GM23248 (cell line): ENCODE data around the gene LRRC7.

Experiments used
- EZH2 ChIP-seq: fragments of 200-600 bp; sonication (generic); IDR thresholded peaks from 2 replicates; pipeline ENCODE4 v1.6.1; 2018; ENCODE audit warnings: antibody characterized with exemption, mild to moderate bottlenecking; ENCODE audit not compliant: insufficient read depth, poor library complexity, severe bottlenecking
- EZH2phosphoT487 ChIP-seq: fragments of 200-600 bp; sonication (generic); IDR thresholded peaks from 2 replicates; pipeline ENCODE4 v1.6.1; 2018; ENCODE audit warnings: antibody characterized with exemption, moderate library complexity, mild to moderate bottlenecking, low read depth; ENCODE audit not compliant: insufficient read depth

GRCh38 chr1:69985376-69985775 lies 417.7 kb downstream of the LRRC7 start:
- no peak for TF ChIP-seq EZH2
- TF ChIP-seq EZH2phosphoT487: no peak
